Stomach (tissue), 4 donors: ENCODE results near the gene SCP2.

ENCODE experiments used
- CTCF ChIP-seq, 7 experiments: fragments of 450-650 bp in 4 of 7; fragments of 200-600 bp in 3 of 7; sonication (generic) in 3 of 7; IDR thresholded peaks; one replicate each; pipeline ENCODE4 v1.5.1; 2016 to 2019; ENCODE audit warnings: antibody characterized with exemption in 7 of 7, control low read depth in 2 of 7, mild to moderate bottlenecking in 1 of 7
- POLR2A ChIP-seq, 4 donors: fragments of 450-650 bp; IDR thresholded peaks; one replicate each; pipeline ENCODE4 v1.6.1; 2016; ENCODE audit warnings: antibody characterized with exemption in 4 of 4, control low read depth in 2 of 4, mild to moderate bottlenecking in 1 of 4, moderate library complexity in 1 of 4
- POLR2AphosphoS5 ChIP-seq, 3 donors: sonication (generic); formaldehyde crosslinking; IDR thresholded peaks; one replicate each; pipeline ENCODE4 v1.6.1; 2016; ENCODE audit warnings: antibody characterized with exemption in 3 of 3

- no peak for TF ChIP-seq POLR2A (IDR thresholded peaks at IDR 0.05)
- TF ChIP-seq CTCF (IDR thresholded peaks at IDR 0.05) = no peak
- no peak for TF ChIP-seq POLR2AphosphoS5 (IDR thresholded peaks at IDR 0.05)
Measured at GRCh38 chr1:53093778-53094532, 166.9 kb downstream of the SCP2 start.
